Neural cell (in vitro differentiated cells): ENCODE data around the gene ATRAID. TPM values are rescaled to one million over a fixed set of nuclear protein-coding genes. Genes with fewer than 3 reads are reported as not detected.

ENCODE experiments used
- H2AFZ ChIP-seq: fragments of 200-600, 300-800 bp; sonication (generic), shearing (Covaris generic); 2 replicates; pipeline ENCODE4 v1.6.0; 2014; ENCODE audit warnings: low read depth, mild to moderate bottlenecking, antibody characterized with exemption, low read length, moderate library complexity
- H3F3A ChIP-seq: fragments of 200-600 bp; shearing (Covaris generic); 2 replicates; pipeline ENCODE4 v1.6.1; 2016; ENCODE audit warnings: mild to moderate bottlenecking, moderate library complexity, mixed read lengths, antibody characterized with exemption, low read length; ENCODE audit not compliant: insufficient read depth, poor library complexity, severe bottlenecking
- H3K27ac ChIP-seq: fragments of 200-600, 300-800 bp; sonication (generic), shearing (Covaris generic); 2 replicates; pipeline ENCODE4 v1.5.1; 2014; ENCODE audit warnings: mild to moderate bottlenecking, low read length, moderate library complexity
- H3K27me3 ChIP-seq: fragments of 300-800, 200-600 bp; sonication (generic), shearing (Covaris generic); 2 replicates; pipeline ENCODE4 v1.6.0; 2014; ENCODE audit warnings: mild to moderate bottlenecking, low read depth, low read length, moderate library complexity; ENCODE audit not compliant: insufficient read depth
- H3K36me3 ChIP-seq: fragments of 300-800, 200-600 bp; sonication (generic), shearing (Covaris generic); 2 replicates; pipeline ENCODE4 v1.5.1; 2014; ENCODE audit warnings: mild to moderate bottlenecking, antibody characterized with exemption, low read length, moderate library complexity; ENCODE audit not compliant: insufficient read depth
- H3K4me2 ChIP-seq: fragments of 300-800, 200-600 bp; sonication (generic), shearing (Covaris generic); 2 replicates; pipeline ENCODE4 v1.6.0; 2014; ENCODE audit warnings: mild to moderate bottlenecking, low read length
- H3K4me3 ChIP-seq: fragments of 300-800, 200-600 bp; sonication (generic), shearing (Covaris generic); 2 replicates; pipeline ENCODE4 v1.5.1; 2014; ENCODE audit warnings: mild to moderate bottlenecking, low read length, moderate library complexity
- H3K79me2 ChIP-seq: fragments of 200-600 bp; shearing (Covaris generic); replicated peaks from 2 replicates; pipeline ENCODE4 v1.6.0; 2014; ENCODE audit warnings: mild to moderate bottlenecking, low read length, moderate library complexity; ENCODE audit not compliant: insufficient read depth
- H3K9ac ChIP-seq: fragments of 300-800, 200-600 bp; sonication (generic), shearing (Covaris generic); 2 replicates; pipeline ENCODE4 v1.6.1; 2016; ENCODE audit warnings: mild to moderate bottlenecking, low read length, mixed read lengths
- H3K9me2 ChIP-seq: fragments of 200-600 bp; shearing (Covaris generic); 2 replicates; pipeline ENCODE4 v1.6.1; 2016; ENCODE audit warnings: mild to moderate bottlenecking, low read length, mixed read lengths; ENCODE audit not compliant: insufficient read depth
- H3K9me3 ChIP-seq: fragments of 200-600, 300-800 bp; sonication (generic), shearing (Covaris generic); 2 replicates; pipeline ENCODE4 v1.6.1; 2016; ENCODE audit warnings: mild to moderate bottlenecking, mixed run types, low read length, moderate library complexity, mixed read lengths
- H4K20me1 ChIP-seq: fragments of 200-600 bp; shearing (Covaris generic); 2 replicates; pipeline ENCODE4 v1.6.1; 2016; ENCODE audit warnings: mild to moderate bottlenecking, mixed run types; ENCODE audit not compliant: insufficient read depth
- CTCF ChIP-seq: fragments of 450-650 bp; IDR thresholded peaks from 2 replicates; pipeline ENCODE4 v1.5.1; 2014; ENCODE audit warnings: antibody characterized with exemption, mild to moderate bottlenecking, moderate library complexity; ENCODE audit not compliant: poor library complexity, severe bottlenecking
- EP300 ChIP-seq: fragments of 450-650 bp; conservative IDR thresholded peaks from 2 replicates; pipeline ENCODE4 v1.6.1; 2014; ENCODE audit warnings: antibody characterized with exemption, mild to moderate bottlenecking, moderate library complexity; ENCODE audit not compliant: poor library complexity, severe bottlenecking
- EZH2 ChIP-seq: fragments of 200-600, 300-800 bp; shearing (Covaris generic), sonication (generic); IDR thresholded peaks from 2 replicates; pipeline ENCODE4 v1.6.1; 2014; ENCODE audit warnings: antibody characterized with exemption, low read length, borderline replicate concordance, mild to moderate bottlenecking; ENCODE audit not compliant: insufficient read depth, poor library complexity, severe bottlenecking
- MXI1 ChIP-seq: fragments of 450-650 bp; conservative IDR thresholded peaks from 2 replicates; pipeline ENCODE4 v1.6.1; 2014; ENCODE audit warnings: antibody characterized with exemption, mild to moderate bottlenecking; ENCODE audit not compliant: poor library complexity, severe bottlenecking
- POLR2AphosphoS5 ChIP-seq: IDR thresholded peaks from 2 replicates; pipeline ENCODE4 v1.6.1; 2012
- RAD21 ChIP-seq: fragments of 450-650 bp; conservative IDR thresholded peaks from 2 replicates; pipeline ENCODE4 v1.6.1; 2014; ENCODE audit warnings: antibody characterized with exemption, mild to moderate bottlenecking, moderate library complexity
- REST ChIP-seq: IDR thresholded peaks from 2 replicates; pipeline ENCODE4 v1.6.1; 2012; ENCODE audit warnings: borderline replicate concordance
- SMC3 ChIP-seq: fragments of 450-650 bp; conservative IDR thresholded peaks from 2 replicates; pipeline ENCODE4 v1.6.1; 2014; ENCODE audit warnings: antibody characterized with exemption, mild to moderate bottlenecking, moderate library complexity; ENCODE audit not compliant: poor library complexity
- TAF1 ChIP-seq: IDR thresholded peaks from 2 replicates; pipeline ENCODE4 v1.6.1; 2012; ENCODE audit warnings: low read depth
- polyA plus RNA-seq: library from polyadenylated mRNA; depleted of rRNA; stranded (reverse); fragments of >200 nt; gene quantifications from 2 replicates; pipeline ENCODE4 v1.2.3, GENCODE V29; 2014

ATRAID gene
- polyA plus RNA-seq, 1 donor from 2014 or later: 94.3 TPM

GRCh38 chr2:27240406-27240805 is 28.6 kb downstream of the ATRAID start:
- Histone ChIP-seq H3K9ac (no peak overlapping the region), H3K4me3 (no peak overlapping the region), H4K20me1 (no peaks in the 10 kb centered on the region), H3K36me3 (no peaks in the 10 kb centered on the region), H3K79me2 (no peaks in the 10 kb centered on the region), H3K27me3 (no peaks in the 10 kb centered on the region), H2AFZ (no peak overlapping the region), H3K27ac (no peak overlapping the region), H3K4me2 (no peak overlapping the region), H3F3A (no peaks in the 10 kb centered on the region), H3K9me3 (no peaks in the 10 kb centered on the region), H3K9me2 (no peaks in the 10 kb centered on the region)
- TF ChIP-seq RAD21 (no peak), REST (no peak), POLR2AphosphoS5 (no peak), EP300 (no peak), TAF1 (no peak), SMC3 (no peak), EZH2 (no peak), CTCF (no peak), MXI1 (no peak)

DNA sequence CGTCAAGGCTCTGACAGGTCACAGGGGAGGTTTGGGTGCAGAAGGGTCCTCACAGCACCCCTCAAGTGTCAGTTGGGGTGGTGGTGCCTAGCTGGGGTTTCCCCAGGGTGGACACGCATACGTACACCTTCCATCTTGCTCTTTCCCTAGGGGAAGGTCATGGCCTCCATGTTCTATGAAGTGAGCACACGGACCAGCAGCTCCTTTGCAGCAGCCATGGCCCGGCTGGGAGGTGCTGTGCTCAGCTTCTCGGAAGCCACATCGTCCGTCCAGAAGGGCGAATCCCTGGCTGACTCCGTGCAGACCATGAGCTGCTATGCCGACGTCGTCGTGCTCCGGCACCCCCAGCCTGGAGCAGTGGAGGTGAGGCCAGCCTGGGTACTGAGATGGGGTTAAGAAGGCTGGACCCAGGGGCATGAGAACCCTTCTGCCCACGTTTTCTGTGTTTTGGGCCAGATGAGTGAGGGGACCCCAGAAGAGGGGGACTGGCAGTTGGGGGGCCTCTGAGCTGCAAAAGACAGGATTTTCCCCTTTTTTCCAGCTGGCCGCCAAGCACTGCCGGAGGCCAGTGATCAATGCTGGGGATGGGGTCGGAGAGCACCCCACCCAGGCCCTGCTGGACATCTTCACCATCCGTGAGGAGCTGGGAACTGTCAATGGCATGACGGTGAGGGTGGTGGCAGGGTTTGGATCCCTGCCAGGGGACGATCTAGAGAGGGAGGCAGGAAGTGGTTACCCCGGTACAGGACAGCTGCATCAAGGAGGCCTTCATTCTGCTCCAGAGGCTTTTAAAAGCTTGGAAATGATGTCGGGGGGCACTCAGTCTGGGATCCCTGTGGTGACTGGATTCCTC is 30.1 kb downstream of the ATRAID start:
- Histone ChIP-seq H3K79me2 (no peaks in the 10 kb centered on the region), H3K9ac (no peak overlapping the region), H3K9me2 (no peaks in the 10 kb centered on the region), H3K36me3 (no peaks in the 10 kb centered on the region), H4K20me1 (no peaks in the 10 kb centered on the region), H3K4me2 (no peak overlapping the region), H3F3A (no peaks in the 10 kb centered on the region), H2AFZ (no peak overlapping the region), H3K4me3 (no peak overlapping the region), H3K9me3 (no peaks in the 10 kb centered on the region), H3K27me3 (no peaks in the 10 kb centered on the region), H3K27ac (no peak overlapping the region)
- TF ChIP-seq MXI1 (no peak), RAD21 (no peak), POLR2AphosphoS5 (no peak), EZH2 (no peak), TAF1 (no peak), EP300 (no peak), REST (no peak), CTCF (no peak), SMC3 (no peak)
